Measurements from ENCODE around the gene IL6. TPM values are rescaled to one million over a fixed set of nuclear protein-coding genes. Genes with fewer than 3 reads are reported as not detected.

The IL6 gene
- total RNA-seq, 1 donor from 2014 or later = not detected

DNA sequence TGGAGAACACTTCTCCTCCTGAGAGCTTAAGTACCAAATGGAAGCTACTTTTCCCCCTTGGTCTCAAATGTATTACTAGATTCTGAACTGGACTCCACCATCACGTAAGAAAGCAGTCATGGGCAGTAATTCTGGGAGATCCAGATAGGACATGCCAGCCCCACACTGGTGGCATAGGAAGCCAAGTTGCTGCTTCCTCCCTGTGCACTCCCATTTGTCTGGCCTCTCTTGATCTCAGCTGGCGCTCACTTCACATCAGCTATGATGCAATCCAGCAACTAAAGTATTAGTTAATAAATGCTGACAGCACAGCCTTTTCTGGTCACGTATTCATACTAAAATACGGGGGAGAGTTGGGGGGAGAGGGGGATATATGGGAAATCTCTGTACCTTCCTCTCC lies 3.4 kb upstream of the IL6 start:
- no peak for FAIRE-seq
- no peak for DNase-seq (ENCODE audit: low spot score in 2 of 2)

DNA sequence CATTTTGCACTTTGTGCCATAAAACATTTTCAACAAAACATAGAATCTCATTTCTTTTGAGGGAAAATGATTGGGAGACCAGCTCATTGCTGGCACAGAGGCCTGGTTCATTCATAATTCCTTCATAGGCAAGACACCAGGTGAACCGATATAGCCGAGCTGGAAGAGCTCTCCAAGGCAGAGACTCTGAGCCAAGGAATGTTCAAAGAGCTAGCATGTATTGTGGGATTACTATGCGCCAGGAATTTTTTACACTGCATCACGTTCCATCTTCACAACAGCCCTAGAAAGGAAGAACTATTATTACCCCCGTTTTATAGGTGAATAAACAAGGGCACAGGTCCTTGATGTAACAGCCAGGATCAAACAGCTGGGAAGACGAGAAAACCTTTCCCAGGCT lies 2.1 kb upstream of the IL6 start:
- FAIRE-seq (no peak), DNase-seq (ENCODE audit: low spot score in 2 of 2) (no peak)

GRCh38 chr7:22725585-22725984 lies 1.4 kb upstream of the IL6 start:
- no peak for FAIRE-seq
- no peak for DNase-seq (ENCODE audit: low spot score in 2 of 2)

DNA sequence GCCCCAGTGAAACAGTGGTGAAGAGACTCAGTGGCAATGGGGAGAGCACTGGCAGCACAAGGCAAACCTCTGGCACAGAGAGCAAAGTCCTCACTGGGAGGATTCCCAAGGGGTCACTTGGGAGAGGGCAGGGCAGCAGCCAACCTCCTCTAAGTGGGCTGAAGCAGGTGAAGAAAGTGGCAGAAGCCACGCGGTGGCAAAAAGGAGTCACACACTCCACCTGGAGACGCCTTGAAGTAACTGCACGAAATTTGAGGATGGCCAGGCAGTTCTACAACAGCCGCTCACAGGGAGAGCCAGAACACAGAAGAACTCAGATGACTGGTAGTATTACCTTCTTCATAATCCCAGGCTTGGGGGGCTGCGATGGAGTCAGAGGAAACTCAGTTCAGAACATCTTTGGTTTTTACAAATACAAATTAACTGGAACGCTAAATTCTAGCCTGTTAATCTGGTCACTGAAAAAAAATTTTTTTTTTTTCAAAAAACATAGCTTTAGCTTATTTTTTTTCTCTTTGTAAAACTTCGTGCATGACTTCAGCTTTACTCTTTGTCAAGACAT lies 574 bp upstream of the IL6 start:
- DNase-seq (ENCODE audit: low spot score in 2 of 2) = peak in 1 of 2 donors; percentile 49
- FAIRE-seq = no peak

- FAIRE-seq (no peak), DNase-seq (ENCODE audit: low spot score in 2 of 2) (no peak)
These were observed 675 bp downstream of the IL6 start for GRCh38 chr7:22727714-22728035.

DNA sequence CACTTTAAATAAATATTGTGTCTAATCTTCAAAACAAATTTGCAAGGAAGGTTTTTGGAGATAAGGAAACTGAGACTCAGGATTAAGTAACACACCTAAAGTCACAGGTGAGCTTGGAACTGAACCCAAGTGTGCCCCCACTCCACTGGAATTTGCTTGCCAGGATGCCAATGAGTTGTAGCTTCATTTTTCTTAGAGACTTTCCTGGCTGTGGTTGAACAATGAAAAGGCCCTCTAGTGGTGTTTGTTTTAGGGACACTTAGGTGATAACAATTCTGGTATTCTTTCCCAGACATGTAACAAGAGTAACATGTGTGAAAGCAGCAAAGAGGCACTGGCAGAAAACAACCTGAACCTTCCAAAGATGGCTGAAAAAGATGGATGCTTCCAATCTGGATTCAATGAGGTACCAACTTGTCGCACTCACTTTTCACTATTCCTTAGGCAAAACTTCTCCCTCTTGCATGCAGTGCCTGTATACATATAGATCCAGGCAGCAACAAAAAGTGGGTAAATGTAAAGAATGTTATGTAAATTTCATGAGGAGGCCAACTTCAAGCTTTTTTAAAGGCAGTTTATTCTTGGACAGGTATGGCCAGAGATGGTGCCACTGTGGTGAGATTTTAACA lies 1.5 kb downstream of the IL6 start:
- FAIRE-seq (no peak), DNase-seq (ENCODE audit: low spot score in 2 of 2) (no peak)

DNA sequence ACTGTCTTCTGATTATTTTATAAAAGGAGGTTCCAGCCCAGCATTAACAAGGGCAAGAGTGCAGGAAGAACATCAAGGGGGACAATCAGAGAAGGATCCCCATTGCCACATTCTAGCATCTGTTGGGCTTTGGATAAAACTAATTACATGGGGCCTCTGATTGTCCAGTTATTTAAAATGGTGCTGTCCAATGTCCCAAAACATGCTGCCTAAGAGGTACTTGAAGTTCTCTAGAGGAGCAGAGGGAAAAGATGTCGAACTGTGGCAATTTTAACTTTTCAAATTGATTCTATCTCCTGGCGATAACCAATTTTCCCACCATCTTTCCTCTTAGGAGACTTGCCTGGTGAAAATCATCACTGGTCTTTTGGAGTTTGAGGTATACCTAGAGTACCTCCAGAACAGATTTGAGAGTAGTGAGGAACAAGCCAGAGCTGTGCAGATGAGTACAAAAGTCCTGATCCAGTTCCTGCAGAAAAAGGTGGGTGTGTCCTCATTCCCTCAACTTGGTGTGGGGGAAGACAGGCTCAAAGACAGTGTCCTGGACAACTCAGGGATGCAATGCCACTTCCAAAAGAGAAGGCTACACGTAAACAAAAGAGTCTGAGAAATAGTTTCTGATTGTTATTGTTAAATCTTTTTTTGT lies 2.3 kb downstream of the IL6 start:
- FAIRE-seq (no peak), DNase-seq (ENCODE audit: low spot score in 2 of 2) (no peak)

GRCh38 chr7:22730066-22730710 lies 3.2 kb downstream of the IL6 start:
- DNase-seq (ENCODE audit: low spot score in 2 of 2) (no peak), FAIRE-seq (no peak)

- no peak for FAIRE-seq
- DNase-seq (ENCODE audit: low spot score in 2 of 2) = no peak
These were observed 4.1 kb downstream of the IL6 start for GRCh38 chr7:22730921-22731654.

GRCh38 chr7:22731766-22732165 lies 4.8 kb downstream of the IL6 start:
- no peak for DNase-seq (ENCODE audit: low spot score in 2 of 2)
- FAIRE-seq = peak; percentile 31

DNA sequence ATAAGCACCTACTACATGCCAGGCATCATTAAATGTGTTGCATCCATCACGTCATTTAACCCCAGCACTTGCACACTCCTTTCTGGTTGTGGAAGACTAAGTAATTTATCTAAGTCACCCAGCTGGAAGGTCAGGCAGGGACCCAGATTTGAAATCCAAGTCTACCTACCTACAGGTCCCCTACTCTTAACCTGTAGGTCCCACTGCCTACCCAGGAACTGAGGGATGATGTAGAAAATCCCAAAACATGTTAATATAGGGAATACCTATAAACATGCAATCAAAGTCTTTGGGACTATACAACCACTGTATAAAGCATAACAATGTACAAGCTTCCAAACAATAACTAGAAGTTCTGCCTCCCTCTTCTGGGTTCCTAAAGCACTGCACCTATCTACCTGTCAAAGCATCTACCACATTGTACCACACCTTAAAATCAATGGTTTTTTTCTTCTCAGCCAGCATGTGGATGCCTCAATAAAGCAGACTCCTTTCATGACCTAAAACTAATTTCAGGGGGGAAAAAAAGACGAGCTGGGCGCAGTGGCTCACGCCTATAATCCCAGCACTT lies 5.6 kb downstream of the IL6 start:
- DNase-seq (ENCODE audit: low spot score in 2 of 2) (no peak), FAIRE-seq (no peak)

DNA sequence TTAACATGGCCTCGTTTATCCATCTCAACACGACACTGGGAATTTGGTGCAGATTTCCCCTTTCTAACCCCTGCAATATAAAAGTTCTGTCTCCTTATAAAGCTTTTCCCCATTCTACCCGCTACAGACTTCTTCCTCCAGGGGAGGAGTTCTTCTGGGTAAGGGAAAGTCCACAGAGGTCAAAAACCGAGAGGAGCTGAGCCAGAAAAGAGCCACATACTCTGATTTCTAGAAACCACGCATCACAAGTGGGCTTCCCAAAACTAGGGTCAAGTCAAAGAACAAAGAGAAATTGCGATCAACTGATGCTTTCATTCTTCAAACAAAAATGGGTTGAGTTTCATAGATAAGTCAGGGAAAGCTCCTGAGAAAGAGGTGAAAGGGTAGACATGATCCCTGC lies 6.8 kb downstream of the IL6 start:
- no peak for FAIRE-seq
- DNase-seq (ENCODE audit: low spot score in 2 of 2) = no peak

DNA sequence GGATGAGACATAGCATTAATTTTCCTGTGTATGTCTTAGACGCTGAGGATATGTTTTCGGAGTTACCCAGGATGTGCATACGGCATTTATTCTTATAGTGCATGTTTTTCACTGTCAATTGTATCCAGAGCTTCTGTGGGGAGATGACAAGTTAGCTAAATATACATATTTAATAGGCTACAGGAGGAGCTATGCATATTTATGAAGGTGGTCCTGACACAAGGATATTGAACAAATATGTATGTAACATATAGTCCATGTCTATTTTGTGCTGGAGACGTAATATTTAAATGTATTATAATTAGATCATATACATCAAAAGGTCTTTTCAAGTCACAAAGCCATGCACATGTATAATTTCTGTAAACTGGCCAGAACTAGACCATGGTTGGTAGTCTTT lies 16.0 kb downstream of the IL6 start:
- FAIRE-seq (no peak), DNase-seq (ENCODE audit: low spot score in 2 of 2) (no peak)

GRCh38 chr7:22751341-22751740 lies 24.3 kb downstream of the IL6 start:
- DNase-seq (ENCODE audit: low spot score in 2 of 2) (no peak), FAIRE-seq (no peak)

DNA sequence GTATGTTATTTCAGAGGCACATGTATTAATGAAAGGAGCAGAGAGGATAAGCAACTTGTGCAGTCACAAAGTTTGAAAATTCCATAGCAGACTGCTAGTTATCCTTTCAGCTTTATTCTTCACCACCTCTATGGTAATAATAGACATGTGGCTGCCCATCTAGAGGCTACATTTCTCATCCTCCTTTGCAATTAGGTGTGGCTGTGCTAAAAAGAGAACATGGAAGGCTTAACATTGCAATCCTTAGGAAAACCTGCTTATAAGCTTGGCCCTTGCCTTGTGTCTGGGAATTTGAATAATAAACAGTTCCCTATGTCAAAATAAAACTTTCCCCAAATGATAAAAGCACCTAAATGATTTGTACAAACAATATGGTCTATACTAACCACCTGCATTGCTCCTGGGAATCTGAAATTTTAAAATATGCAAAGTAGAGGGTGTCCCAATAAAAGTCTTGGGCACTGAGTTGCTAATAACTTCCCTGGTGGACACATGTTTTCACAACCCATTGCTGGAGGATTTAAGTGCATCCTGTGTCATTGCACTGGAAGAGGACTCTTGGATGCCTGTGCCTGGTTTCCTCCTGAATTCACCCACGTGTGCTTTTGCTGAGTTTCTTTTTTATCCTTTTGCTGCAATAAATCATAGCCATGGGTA lies 30.5 kb downstream of the IL6 start:
- FAIRE-seq = no peak
- DNase-seq (ENCODE audit: low spot score in 2 of 2) = no peak

- DNase-seq (ENCODE audit: low spot score in 2 of 2) (no peak), FAIRE-seq (no peak)
These were observed 31.6 kb downstream of the IL6 start for GRCh38 chr7:22758576-22758975.

DNA sequence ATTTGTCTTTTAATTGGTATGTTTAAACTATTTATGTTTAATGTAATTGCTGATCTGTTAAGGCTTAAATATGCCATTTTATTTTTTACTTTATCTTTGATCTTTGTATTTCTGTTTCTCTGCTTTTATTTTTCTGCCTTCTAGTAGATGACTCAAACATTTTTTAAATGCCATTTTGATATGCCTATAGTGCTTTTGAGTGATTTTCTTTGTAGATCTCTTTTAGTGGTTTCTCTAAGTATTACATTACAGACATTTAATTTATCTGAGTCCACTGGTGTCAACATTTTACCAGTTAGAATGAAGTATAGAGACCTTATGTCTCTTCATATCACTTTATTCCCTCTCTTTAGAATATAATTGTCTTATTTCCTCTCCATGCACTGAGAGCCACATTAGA lies 32.7 kb downstream of the IL6 start:
- DNase-seq (ENCODE audit: low spot score in 2 of 2) = no peak
- peak; percentile 26 for FAIRE-seq

DNA sequence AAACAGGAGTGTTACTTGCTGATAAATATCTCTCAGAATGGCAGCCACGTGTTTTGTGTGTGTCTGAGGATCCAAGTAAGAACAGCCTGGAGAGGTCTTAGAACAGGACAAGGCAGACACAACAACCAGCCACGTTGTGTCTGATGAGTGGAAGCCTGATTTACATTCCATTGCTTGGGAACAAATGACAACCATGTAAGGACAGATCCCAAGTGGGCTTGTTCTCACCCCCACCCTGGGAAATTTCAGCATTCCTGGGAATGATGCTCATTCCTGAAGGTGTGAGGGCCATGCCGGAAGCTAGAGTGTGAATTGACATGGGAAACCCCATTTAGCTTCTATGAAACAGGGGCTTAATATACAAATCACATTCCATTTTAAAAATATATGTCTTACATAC lies 35.9 kb downstream of the IL6 start:
- no peak for FAIRE-seq
- DNase-seq (ENCODE audit: low spot score in 2 of 2) = no peak

DNA sequence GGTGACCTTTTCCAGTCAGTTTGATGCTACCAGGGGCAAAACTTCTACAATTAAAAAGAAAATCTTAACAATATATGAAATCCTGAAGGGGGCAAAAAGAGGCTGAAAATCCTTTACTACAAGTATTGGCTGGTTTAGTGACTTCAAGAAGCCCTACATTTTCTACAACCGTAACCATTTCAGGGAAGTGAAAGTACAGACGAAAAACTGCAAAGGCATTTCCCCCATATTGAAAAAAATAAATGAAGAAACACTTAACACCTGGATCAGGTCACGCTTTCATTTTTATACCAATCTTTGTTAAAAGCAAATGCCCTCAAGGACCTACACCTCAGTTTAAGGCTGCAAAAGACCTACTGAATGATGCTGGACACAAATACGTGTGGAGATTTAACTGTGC lies 38.6 kb downstream of the IL6 start:
- FAIRE-seq (no peak), DNase-seq (ENCODE audit: low spot score in 2 of 2) (no peak)

- FAIRE-seq = no peak
These were observed 44.3 kb downstream of the IL6 start for GRCh38 chr7:22771194-22771871.

More at GRCh38 chr7:22771194-22771871, 44.3 kb downstream of the IL6 start:
- DNase-seq (ENCODE audit: low spot score in 2 of 2) = no peak
